ENCODE results near the gene PDRG1.

The PDRG1 gene

GRCh38 chr20:31949877-31950646 lies 1.8 kb downstream of the PDRG1 start:
- no peak for TF ChIP-seq POLR2A (IDR thresholded peaks at IDR 0.05; ENCODE audit: extremely low read depth, insufficient read length)
- TF ChIP-seq CTCF (IDR thresholded peaks at IDR 0.05; ENCODE audit: low read depth, low read length) = no peak
- TF ChIP-seq MYC (IDR thresholded peaks at IDR 0.05; ENCODE audit: low read depth, low read length) = no peak
- no peak for TF ChIP-seq MAX (IDR thresholded peaks at IDR 0.05; ENCODE audit: low read depth, low read length)
- DNase-seq (ENCODE audit: low read depth) = no peak
- H3K4me3 ChIP-seq (ENCODE audit: low read depth, low read length) = peak overlapping the region; percentile 98

GRCh38 chr20:31948008-31948407 lies 3.8 kb downstream of the PDRG1 start:
- no peak overlapping the region for H3K4me3 ChIP-seq (ENCODE audit: low read depth, low read length)
- peak; percentile 16 for DNase-seq (ENCODE audit: low read depth)
- TF ChIP-seq MYC (IDR thresholded peaks at IDR 0.05; ENCODE audit: low read depth, low read length) = no peak

GRCh38 chr20:31945785-31946184 lies 6.1 kb downstream of the PDRG1 start:
- TF ChIP-seq POLR2A (IDR thresholded peaks at IDR 0.05; ENCODE audit: extremely low read depth, insufficient read length) (no peak), MYC (IDR thresholded peaks at IDR 0.05; ENCODE audit: low read depth, low read length) (no peak), CTCF (IDR thresholded peaks at IDR 0.05; ENCODE audit: low read depth, low read length) (no peak), MAX (IDR thresholded peaks at IDR 0.05; ENCODE audit: low read depth, low read length) (no peak)
- DNase-seq (ENCODE audit: low read depth) = no peak

GRCh38 chr20:31945319-31945718 lies 6.5 kb downstream of the PDRG1 start:
- no peak for TF ChIP-seq MAX (IDR thresholded peaks at IDR 0.05; ENCODE audit: low read depth, low read length)
- no peak for TF ChIP-seq POLR2A (IDR thresholded peaks at IDR 0.05; ENCODE audit: extremely low read depth, insufficient read length)
- no peak for TF ChIP-seq CTCF (IDR thresholded peaks at IDR 0.05; ENCODE audit: low read depth, low read length)
- no peak for TF ChIP-seq MYC (IDR thresholded peaks at IDR 0.05; ENCODE audit: low read depth, low read length)
- no peak for DNase-seq (ENCODE audit: low read depth)
- H3K4me3 ChIP-seq (ENCODE audit: low read depth, low read length) = no peak overlapping the region

More at GRCh38 chr20:31945785-31946184, 6.1 kb downstream of the PDRG1 start:
- no peak overlapping the region for H3K4me3 ChIP-seq (ENCODE audit: low read depth, low read length)

- no peak for TF ChIP-seq MYC (IDR thresholded peaks at IDR 0.05; ENCODE audit: low read depth, low read length)
- no peak for TF ChIP-seq POLR2A (IDR thresholded peaks at IDR 0.05; ENCODE audit: extremely low read depth, insufficient read length)
- no peak for TF ChIP-seq MAX (IDR thresholded peaks at IDR 0.05; ENCODE audit: low read depth, low read length)
- no peak for DNase-seq (ENCODE audit: low read depth)
- no peak overlapping the region for H3K4me3 ChIP-seq (ENCODE audit: low read depth, low read length)
Measured at GRCh38 chr20:31943052-31943471, 8.8 kb downstream of the PDRG1 start.

GRCh38 chr20:31939661-31940060 lies 12.2 kb downstream of the PDRG1 start:
- no peak for DNase-seq (ENCODE audit: low read depth)
- TF ChIP-seq MAX (IDR thresholded peaks at IDR 0.05; ENCODE audit: low read depth, low read length) (no peak), POLR2A (IDR thresholded peaks at IDR 0.05; ENCODE audit: extremely low read depth, insufficient read length) (no peak)
- no peak overlapping the region for H3K4me3 ChIP-seq (ENCODE audit: low read depth, low read length)

GRCh38 chr20:31937820-31938219 lies 14.0 kb downstream of the PDRG1 start:
- H3K4me3 ChIP-seq (ENCODE audit: low read depth, low read length) = no peak overlapping the region
- DNase-seq (ENCODE audit: low read depth) = no peak
- TF ChIP-seq MAX (IDR thresholded peaks at IDR 0.05; ENCODE audit: low read depth, low read length) (no peak), POLR2A (IDR thresholded peaks at IDR 0.05; ENCODE audit: extremely low read depth, insufficient read length) (no peak), MYC (IDR thresholded peaks at IDR 0.05; ENCODE audit: low read depth, low read length) (no peak), CTCF (IDR thresholded peaks at IDR 0.05; ENCODE audit: low read depth, low read length) (no peak)
